Fibroblast of skin of abdomen (primary cell): ENCODE results near the gene ARHGAP26.

ENCODE experiments used
- DNase-seq: peaks from one replicate; pipeline ENCODE4 v3.0.0-alpha.2; 2013

Gene ARHGAP26

GRCh38 chr5:142849880-142850279, 79.7 kb downstream of the ARHGAP26 start:
- DNase-seq = no peak

- no peak for DNase-seq
Observed at GRCh38 chr5:142851731-142852130, 81.6 kb downstream of the ARHGAP26 start.

GRCh38 chr5:142852416-142853198, 82.4 kb downstream of the ARHGAP26 start:
- no peak for DNase-seq

- DNase-seq = no peak
Observed at GRCh38 chr5:142853682-142854081, 83.5 kb downstream of the ARHGAP26 start.

GRCh38 chr5:142856269-142856782, 86.1 kb downstream of the ARHGAP26 start:
- no peak for DNase-seq

GRCh38 chr5:142857405-142857804, 87.2 kb downstream of the ARHGAP26 start:
- DNase-seq = no peak

GRCh38 chr5:142859037-142859436, 88.9 kb downstream of the ARHGAP26 start:
- DNase-seq = no peak

- no peak for DNase-seq
Observed at GRCh38 chr5:142860270-142860669, 90.1 kb downstream of the ARHGAP26 start.

GRCh38 chr5:142861011-142861410, 90.8 kb downstream of the ARHGAP26 start:
- no peak for DNase-seq

- no peak for DNase-seq
Observed at GRCh38 chr5:142862594-142862993, 92.4 kb downstream of the ARHGAP26 start.

- DNase-seq = no peak
Observed at GRCh38 chr5:142863856-142864255, 93.7 kb downstream of the ARHGAP26 start.

- DNase-seq = no peak
Observed at GRCh38 chr5:142864290-142865260, 94.4 kb downstream of the ARHGAP26 start.

- no peak for DNase-seq
Observed at GRCh38 chr5:142865631-142866030, 95.5 kb downstream of the ARHGAP26 start.

GRCh38 chr5:142866563-142867275, 96.5 kb downstream of the ARHGAP26 start:
- DNase-seq = peak; percentile 58

GRCh38 chr5:142869886-142870285, 99.7 kb downstream of the ARHGAP26 start:
- no peak for DNase-seq

- no peak for DNase-seq
Observed at GRCh38 chr5:142870532-142871362, 100.6 kb downstream of the ARHGAP26 start.

GRCh38 chr5:142871363-142872193, 101.4 kb downstream of the ARHGAP26 start:
- DNase-seq = no peak

- DNase-seq = no peak
Observed at GRCh38 chr5:142872217-142872616, 102.0 kb downstream of the ARHGAP26 start.

GRCh38 chr5:142872795-142873194, 102.6 kb downstream of the ARHGAP26 start:
- no peak for DNase-seq

GRCh38 chr5:142873831-142874230, 103.7 kb downstream of the ARHGAP26 start:
- no peak for DNase-seq

GRCh38 chr5:142874540-142874939, 104.4 kb downstream of the ARHGAP26 start:
- DNase-seq = no peak
